ENCODE measurements around the gene SNX4.
A peak's percentile ranks its signal among the peaks of the same experiment; 100 is the strongest.
"Not testable (repeated sequence)": the region's sequence is repeated elsewhere in the genome, so short reads cannot be mapped to it uniquely, and the experiment has no call there.

Gene SNX4

GRCh38 chr3:125519678-125520562 is at the start of gene SNX4:
Gene SNX4, minus strand, starts transcription at chr3:125520202. Its CDS starts 30 bp downstream, at chr3:125520172.
- peak; percentile 89 for DNase-seq

- no peak for DNase-seq
These were observed 36.3 kb upstream of the SNX4 start for GRCh38 chr3:125556314-125556713.

- DNase-seq, result no peak
These were observed 32.4 kb upstream of the SNX4 start for GRCh38 chr3:125552401-125552800.

GRCh38 chr3:125528920-125529319 is 8.9 kb upstream of the SNX4 start:
- DNase-seq, result no peak

- DNase-seq, result no peak
These were observed 5.2 kb upstream of the SNX4 start for GRCh38 chr3:125525153-125525552.

- DNase-seq, result not testable (repeated sequence)
These were observed 539 bp upstream of the SNX4 start for GRCh38 chr3:125520563-125520919.

GRCh38 chr3:125515421-125515820 is 4.6 kb downstream of the SNX4 start:
- DNase-seq, result no peak

GRCh38 chr3:125513490-125514115 is 6.4 kb downstream of the SNX4 start:
- DNase-seq, result no peak

GRCh38 chr3:125512135-125512920 is 7.7 kb downstream of the SNX4 start:
- DNase-seq, result peak; percentile 32

GRCh38 chr3:125511420-125512118 is 8.4 kb downstream of the SNX4 start:
- no peak for DNase-seq

- no peak for DNase-seq
These were observed 12.9 kb downstream of the SNX4 start for GRCh38 chr3:125507128-125507527.

- DNase-seq, result no peak
These were observed 21.4 kb downstream of the SNX4 start for GRCh38 chr3:125498630-125499029.

GRCh38 chr3:125496701-125497100 is 23.3 kb downstream of the SNX4 start:
- no peak for DNase-seq

- DNase-seq, result no peak
These were observed 37.6 kb downstream of the SNX4 start for GRCh38 chr3:125482406-125482805.

- DNase-seq, result no peak
These were observed 38.2 kb downstream of the SNX4 start for GRCh38 chr3:125481786-125482185.

- DNase-seq, result not testable (repeated sequence)
These were observed 38.6 kb downstream of the SNX4 start for GRCh38 chr3:125481375-125481759.

- DNase-seq, result no peak
These were observed 39.2 kb downstream of the SNX4 start for GRCh38 chr3:125480656-125481374.

- no peak for DNase-seq
These were observed 40.9 kb downstream of the SNX4 start for GRCh38 chr3:125479091-125479490.

GRCh38 chr3:125478326-125478725 is 41.7 kb downstream of the SNX4 start:
- no peak for DNase-seq

GRCh38 chr3:125477701-125478100 is 42.3 kb downstream of the SNX4 start:
- DNase-seq, result no peak

GRCh38 chr3:125470671-125471070 is 49.3 kb downstream of the SNX4 start:
- no peak for DNase-seq

GRCh38 chr3:125462722-125463299 is 57.2 kb downstream of the SNX4 start:
- DNase-seq, result no peak

All from activated naive CD4-positive, alpha-beta T cell treated with Interleukin-2 at 50 U/mL for 16 hours (primary cell).